ENCODE measurements around the gene WHRN.

WHRN gene

GRCh38 chr9:114529285-114529684 lies 24.0 kb upstream of the WHRN start:
- no peak overlapping the region for H3K4me3 ChIP-seq (ENCODE audit: low read depth, low read length)
- no peak for DNase-seq (ENCODE audit: low read depth)
- TF ChIP-seq MAX (IDR thresholded peaks at IDR 0.05; ENCODE audit: low read depth, low read length) (no peak), POLR2A (IDR thresholded peaks at IDR 0.05; ENCODE audit: extremely low read depth, insufficient read length) (no peak)

GRCh38 chr9:114526807-114527206 lies 21.5 kb upstream of the WHRN start:
- DNase-seq (ENCODE audit: low read depth) = no peak
- H3K4me3 ChIP-seq (ENCODE audit: low read depth, low read length) = no peak overlapping the region
- TF ChIP-seq POLR2A (IDR thresholded peaks at IDR 0.05; ENCODE audit: extremely low read depth, insufficient read length) = no peak
- TF ChIP-seq MYC (IDR thresholded peaks at IDR 0.05; ENCODE audit: low read depth, low read length) = no peak
- TF ChIP-seq, protein P1, sequence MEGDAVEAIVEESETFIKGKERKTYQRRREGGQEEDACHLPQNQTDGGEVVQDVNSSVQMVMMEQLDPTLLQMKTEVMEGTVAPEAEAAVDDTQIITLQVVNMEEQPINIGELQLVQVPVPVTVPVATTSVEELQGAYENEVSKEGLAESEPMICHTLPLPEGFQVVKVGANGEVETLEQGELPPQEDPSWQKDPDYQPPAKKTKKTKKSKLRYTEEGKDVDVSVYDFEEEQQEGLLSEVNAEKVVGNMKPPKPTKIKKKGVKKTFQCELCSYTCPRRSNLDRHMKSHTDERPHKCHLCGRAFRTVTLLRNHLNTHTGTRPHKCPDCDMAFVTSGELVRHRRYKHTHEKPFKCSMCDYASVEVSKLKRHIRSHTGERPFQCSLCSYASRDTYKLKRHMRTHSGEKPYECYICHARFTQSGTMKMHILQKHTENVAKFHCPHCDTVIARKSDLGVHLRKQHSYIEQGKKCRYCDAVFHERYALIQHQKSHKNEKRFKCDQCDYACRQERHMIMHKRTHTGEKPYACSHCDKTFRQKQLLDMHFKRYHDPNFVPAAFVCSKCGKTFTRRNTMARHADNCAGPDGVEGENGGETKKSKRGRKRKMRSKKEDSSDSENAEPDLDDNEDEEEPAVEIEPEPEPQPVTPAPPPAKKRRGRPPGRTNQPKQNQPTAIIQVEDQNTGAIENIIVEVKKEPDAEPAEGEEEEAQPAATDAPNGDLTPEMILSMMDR (IDR thresholded peaks at IDR 0.05; ENCODE audit: low read depth, low read length) = no peak

GRCh38 chr9:114525513-114525912 lies 20.2 kb upstream of the WHRN start:
- DNase-seq (ENCODE audit: low read depth) = no peak
- no peak overlapping the region for H3K4me3 ChIP-seq (ENCODE audit: low read depth, low read length)
- no peak for TF ChIP-seq POLR2A (IDR thresholded peaks at IDR 0.05; ENCODE audit: extremely low read depth, insufficient read length)
- TF ChIP-seq, protein P1 (IDR thresholded peaks at IDR 0.05; ENCODE audit: low read depth, low read length) = no peak
- TF ChIP-seq MAX (IDR thresholded peaks at IDR 0.05; ENCODE audit: low read depth, low read length) = no peak
- no peak for TF ChIP-seq MYC (IDR thresholded peaks at IDR 0.05; ENCODE audit: low read depth, low read length)

DNA sequence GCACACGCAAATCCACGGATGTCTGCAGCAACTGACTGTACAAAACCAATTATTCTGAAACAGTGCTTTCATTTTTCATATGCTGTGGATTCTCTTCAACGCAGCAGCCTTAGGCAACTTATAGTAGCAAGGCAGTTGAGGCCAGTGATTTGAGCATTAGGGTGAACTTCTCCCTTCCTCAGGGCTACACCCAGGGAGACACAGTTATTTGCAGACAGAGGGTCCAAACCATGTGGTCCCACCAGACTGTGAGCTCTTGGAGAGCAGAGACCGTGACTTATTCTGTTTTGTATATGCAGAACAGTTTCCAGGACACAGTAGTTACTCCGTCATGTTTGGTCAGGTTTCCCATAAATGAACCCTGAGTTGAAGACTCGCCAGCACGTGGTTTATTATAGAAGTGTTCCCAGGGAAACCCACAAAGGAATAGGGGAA lies 19.0 kb upstream of the WHRN start:
- no peak for DNase-seq (ENCODE audit: low read depth)
- TF ChIP-seq MAX (IDR thresholded peaks at IDR 0.05; ENCODE audit: low read depth, low read length) (no peak), MYC (IDR thresholded peaks at IDR 0.05; ENCODE audit: low read depth, low read length) (no peak), POLR2A (IDR thresholded peaks at IDR 0.05; ENCODE audit: extremely low read depth, insufficient read length) (no peak)
- TF ChIP-seq, protein P1 (IDR thresholded peaks at IDR 0.05; ENCODE audit: low read depth, low read length) = no peak
- H3K4me3 ChIP-seq (ENCODE audit: low read depth, low read length) = no peak overlapping the region

GRCh38 chr9:114522847-114523246 lies 17.6 kb upstream of the WHRN start:
- TF ChIP-seq, protein P1 (IDR thresholded peaks at IDR 0.05; ENCODE audit: low read depth, low read length) = no peak
- TF ChIP-seq MAX (IDR thresholded peaks at IDR 0.05; ENCODE audit: low read depth, low read length) (no peak), POLR2A (IDR thresholded peaks at IDR 0.05; ENCODE audit: extremely low read depth, insufficient read length) (no peak), MYC (IDR thresholded peaks at IDR 0.05; ENCODE audit: low read depth, low read length) (no peak)
- H3K4me3 ChIP-seq (ENCODE audit: low read depth, low read length) = no peak overlapping the region
- no peak for DNase-seq (ENCODE audit: low read depth)

DNA sequence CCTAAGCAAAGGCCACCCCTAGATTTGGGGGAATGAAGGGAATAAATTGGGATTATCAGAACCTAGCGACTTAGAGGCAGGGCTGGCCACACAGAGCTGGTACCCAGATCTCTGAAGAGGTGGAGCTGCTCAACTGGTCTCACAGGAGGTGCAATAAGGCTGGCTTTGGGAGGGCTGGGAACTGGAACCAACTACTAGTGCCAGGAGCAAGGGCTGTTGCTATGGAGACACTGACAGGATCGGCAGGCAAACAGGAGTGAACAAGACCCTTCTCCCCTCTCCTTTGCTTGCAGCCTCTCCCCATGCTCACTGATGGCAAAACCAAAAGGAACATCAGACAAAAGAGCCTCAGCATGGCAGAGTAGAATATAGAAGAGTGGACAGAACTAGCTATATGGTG lies 17.0 kb upstream of the WHRN start:
- no peak for DNase-seq (ENCODE audit: low read depth)
- no peak for TF ChIP-seq MAX (IDR thresholded peaks at IDR 0.05; ENCODE audit: low read depth, low read length)
- no peak for TF ChIP-seq MYC (IDR thresholded peaks at IDR 0.05; ENCODE audit: low read depth, low read length)
- TF ChIP-seq POLR2A (IDR thresholded peaks at IDR 0.05; ENCODE audit: extremely low read depth, insufficient read length) = no peak
- H3K4me3 ChIP-seq (ENCODE audit: low read depth, low read length) = no peak overlapping the region

DNA sequence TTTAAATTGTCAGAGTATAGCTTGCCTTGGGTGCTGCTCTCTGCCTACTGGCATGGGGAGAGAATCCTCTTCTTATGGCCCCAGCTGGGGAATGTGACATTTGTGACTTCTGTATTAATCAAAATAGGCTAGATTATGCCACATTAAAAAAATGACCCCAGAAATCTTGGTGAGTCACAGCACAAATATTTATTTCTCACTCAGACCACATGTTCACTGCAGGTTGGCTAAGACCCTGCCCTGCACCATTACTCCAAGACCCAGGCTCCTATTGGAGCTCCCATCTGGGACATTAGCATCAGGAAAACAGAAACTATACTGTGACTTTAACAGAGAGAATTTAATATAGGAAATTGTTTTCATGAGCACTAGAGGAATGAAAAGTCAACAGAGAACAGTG lies 16.6 kb upstream of the WHRN start:
- no peak for DNase-seq (ENCODE audit: low read depth)
- TF ChIP-seq MAX (IDR thresholded peaks at IDR 0.05; ENCODE audit: low read depth, low read length) (no peak), POLR2A (IDR thresholded peaks at IDR 0.05; ENCODE audit: extremely low read depth, insufficient read length) (no peak), MYC (IDR thresholded peaks at IDR 0.05; ENCODE audit: low read depth, low read length) (no peak)
- TF ChIP-seq, protein P1 (IDR thresholded peaks at IDR 0.05; ENCODE audit: low read depth, low read length) = no peak
- H3K4me3 ChIP-seq (ENCODE audit: low read depth, low read length) = no peak overlapping the region

Measured in NB4 (cell line).